NCI-H510A treated with DMSO at 0.1 percent for 48 hours (cell line): ENCODE data around the gene SLC35B1.
"Not testable (repeated sequence)": the region's sequence is repeated elsewhere in the genome, so short reads cannot be mapped to it uniquely, and the experiment has no call there.

Source experiments
- DNase-seq: peaks from one replicate; lab custom pipeline; 2025; lab: John Stamatoyannopoulos, UW

Gene SLC35B1

GRCh38 chr17:49734515-49735490 is 27.0 kb upstream of the SLC35B1 start:
- no peak for DNase-seq

- DNase-seq = no peak
Observed at GRCh38 chr17:49731435-49731831, 23.7 kb upstream of the SLC35B1 start.

- DNase-seq = no peak
Observed at GRCh38 chr17:49730785-49731434, 23.1 kb upstream of the SLC35B1 start.

GRCh38 chr17:49730078-49730784 is 22.5 kb upstream of the SLC35B1 start:
- DNase-seq = no peak

- DNase-seq = no peak
Observed at GRCh38 chr17:49729069-49729468, 21.3 kb upstream of the SLC35B1 start.

- DNase-seq = no peak
Observed at GRCh38 chr17:49728425-49728824, 20.7 kb upstream of the SLC35B1 start.

GRCh38 chr17:49727380-49727779 is 19.6 kb upstream of the SLC35B1 start:
- DNase-seq = no peak

- DNase-seq = no peak
Observed at GRCh38 chr17:49725452-49726130, 17.8 kb upstream of the SLC35B1 start.

GRCh38 chr17:49724552-49724951 is 16.8 kb upstream of the SLC35B1 start:
- DNase-seq = not testable (repeated sequence)

- no peak for DNase-seq
Observed at GRCh38 chr17:49723423-49723822, 15.7 kb upstream of the SLC35B1 start.

- DNase-seq = no peak
Observed at GRCh38 chr17:49722066-49722465, 14.3 kb upstream of the SLC35B1 start.

- DNase-seq = no peak
Observed at GRCh38 chr17:49717371-49717861, 9.7 kb upstream of the SLC35B1 start.

- DNase-seq = no peak
Observed at GRCh38 chr17:49716668-49717364, 9.1 kb upstream of the SLC35B1 start.

GRCh38 chr17:49715717-49716279 is 8.0 kb upstream of the SLC35B1 start:
- no peak for DNase-seq

- no peak for DNase-seq
Observed at GRCh38 chr17:49715216-49715615, 7.5 kb upstream of the SLC35B1 start.

- DNase-seq = no peak
Observed at GRCh38 chr17:49708515-49709183, 885 bp upstream of the SLC35B1 start.

GRCh38 chr17:49707246-49707607 is 537 bp downstream of the SLC35B1 start:
- no peak for DNase-seq

GRCh38 chr17:49705254-49705653 is 2.5 kb downstream of the SLC35B1 start:
- DNase-seq = no peak

GRCh38 chr17:49703557-49704277 is 4.0 kb downstream of the SLC35B1 start:
- DNase-seq = peak; percentile 13

- DNase-seq = no peak
Observed at GRCh38 chr17:49700960-49701359, 6.8 kb downstream of the SLC35B1 start.
